ENCODE results near the gene TMEM108.

Gene TMEM108

DNA sequence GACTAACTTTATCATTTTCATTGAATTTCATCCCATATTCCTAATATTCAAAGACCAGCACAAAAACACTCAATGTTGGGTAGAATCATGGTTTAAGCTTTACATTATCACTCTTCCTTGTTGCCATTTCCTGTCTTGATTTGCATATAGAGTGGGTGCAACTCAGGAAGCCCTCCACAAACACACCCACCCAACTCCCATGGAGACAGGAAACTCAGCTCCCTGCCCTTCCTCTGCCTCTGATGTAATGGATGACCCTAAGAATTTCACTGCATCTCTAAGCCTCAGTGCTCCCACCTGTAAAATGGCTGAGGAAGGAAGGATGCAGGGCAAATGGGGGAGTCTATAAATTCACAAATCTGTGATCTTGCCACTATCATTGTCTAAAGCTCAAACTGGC, 263.5 kb downstream of the TMEM108 start:
- no peak for DNase-seq (ENCODE audit: low read depth in 2 of 3, low spot score in 1 of 3)

DNA sequence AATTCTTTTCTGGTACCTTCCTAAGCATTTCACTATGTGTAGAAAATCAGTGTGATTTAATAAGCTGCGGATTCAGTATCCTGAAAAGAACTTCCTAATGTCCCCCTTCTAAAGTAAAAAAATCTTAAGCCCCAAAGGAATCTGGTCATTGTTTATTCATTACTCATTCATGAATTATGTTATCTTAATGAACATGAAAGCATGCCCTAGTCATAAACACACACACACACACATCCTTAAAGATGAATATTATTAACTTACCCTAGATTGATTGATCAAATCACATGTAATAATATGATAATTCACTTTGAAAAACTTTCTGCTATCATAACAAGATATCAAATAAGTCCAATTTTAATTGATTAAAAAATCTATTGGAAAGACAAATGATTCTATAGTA, 265.2 kb downstream of the TMEM108 start:
- no peak for DNase-seq (ENCODE audit: low read depth in 2 of 3, low spot score in 1 of 3)

DNA sequence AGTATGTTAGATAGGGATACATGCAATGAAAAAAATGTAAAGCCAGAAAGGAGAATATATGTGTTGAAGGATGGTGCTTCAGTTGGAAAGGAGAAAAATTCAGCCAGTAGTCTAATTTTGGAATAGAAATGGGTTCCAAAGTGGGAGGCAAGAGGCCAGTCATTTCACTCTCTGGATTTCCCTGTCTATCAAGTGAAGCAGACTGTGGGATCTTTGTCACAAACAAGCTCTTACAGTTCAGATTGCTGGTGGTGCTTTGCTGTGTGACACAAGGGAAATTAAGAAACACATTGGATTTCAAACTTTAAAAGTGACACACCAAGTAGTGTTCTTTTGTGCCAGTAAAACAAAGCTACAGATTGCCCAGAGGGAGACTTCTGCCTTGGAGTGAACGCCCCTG, 279.7 kb downstream of the TMEM108 start:
- DNase-seq (ENCODE audit: low read depth in 2 of 3, low spot score in 1 of 3), result no peak

DNA sequence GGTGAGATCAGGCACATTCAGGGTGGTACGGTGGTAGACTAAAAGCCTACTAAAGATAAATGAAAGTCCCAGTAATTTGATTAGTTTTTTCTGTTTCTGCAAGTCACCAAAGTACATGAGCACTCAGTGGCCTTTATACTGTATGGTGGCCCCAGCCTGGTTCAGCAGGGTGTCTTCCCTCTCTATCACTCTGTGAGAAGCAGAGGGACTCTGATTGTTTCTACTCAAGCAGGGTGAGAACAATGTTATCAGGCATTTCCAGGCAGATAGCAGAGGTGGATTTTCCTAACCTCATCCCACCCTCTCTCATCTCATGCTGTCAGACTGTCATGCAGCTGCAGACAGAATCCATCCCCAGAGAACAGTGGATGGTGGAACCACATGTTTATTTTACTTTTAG, 290.2 kb downstream of the TMEM108 start:
- no peak for DNase-seq (ENCODE audit: low read depth in 2 of 3, low spot score in 1 of 3)

DNA sequence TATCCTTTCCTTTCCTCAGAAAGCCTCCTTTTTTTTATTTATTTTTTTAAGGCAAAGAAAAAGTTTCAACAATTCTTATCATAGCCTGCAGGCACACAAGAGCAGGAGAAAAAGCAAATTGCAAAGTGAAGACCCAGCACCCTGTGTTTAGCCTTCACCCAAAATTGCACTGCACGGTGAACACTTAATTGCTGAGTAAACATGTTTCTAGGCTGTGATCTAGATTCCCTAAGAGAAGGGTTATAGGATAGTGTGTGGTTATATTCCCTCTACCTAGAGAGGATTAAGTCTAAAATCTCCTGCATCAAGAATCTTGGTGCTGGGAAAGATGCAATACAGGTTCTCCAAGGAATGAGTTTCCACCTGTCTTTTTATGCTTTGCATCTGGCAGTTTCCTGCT, 291.4 kb downstream of the TMEM108 start:
- no peak for DNase-seq (ENCODE audit: low read depth in 2 of 3, low spot score in 1 of 3)

DNA sequence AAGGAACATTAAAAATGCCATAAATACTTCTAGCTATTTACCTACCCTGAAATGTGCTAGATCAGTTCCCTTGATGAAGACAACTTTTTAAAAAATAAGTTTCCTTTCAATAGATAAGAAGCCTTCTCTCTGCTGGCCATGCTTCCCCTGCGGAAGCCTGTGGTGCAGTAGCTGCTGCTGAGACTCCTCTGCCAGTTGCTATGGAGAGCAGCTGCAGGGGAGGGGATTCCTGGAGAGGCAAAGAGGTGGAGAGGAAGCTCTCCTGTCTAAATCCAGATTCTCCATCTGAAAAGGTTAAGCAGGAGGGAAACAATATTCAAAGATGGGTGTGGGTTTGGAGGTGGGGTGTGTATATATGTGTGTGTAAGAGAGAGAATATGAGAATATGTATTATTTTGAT, 291.9 kb downstream of the TMEM108 start:
- DNase-seq (ENCODE audit: low read depth in 2 of 3, low spot score in 1 of 3), result no peak

DNA sequence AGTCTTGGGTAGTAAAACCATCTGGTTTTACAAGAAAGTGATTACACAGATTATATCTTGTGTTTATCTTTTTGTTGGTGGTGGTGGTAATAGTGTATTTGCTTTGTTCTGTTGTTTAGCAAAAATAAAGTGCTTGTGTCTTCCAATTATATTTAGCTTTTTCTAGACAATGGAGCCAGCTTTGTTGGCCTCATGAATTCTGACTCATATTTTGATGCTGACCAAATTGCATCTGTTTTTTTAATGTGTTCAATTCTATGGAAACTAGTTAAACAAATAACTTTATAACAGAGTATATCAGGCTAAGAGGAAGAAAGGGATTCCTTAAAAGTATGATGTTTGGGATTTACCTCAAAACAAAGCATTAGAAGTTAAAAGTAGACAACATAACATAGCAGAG, 292.3 kb downstream of the TMEM108 start:
- DNase-seq (ENCODE audit: low read depth in 2 of 3, low spot score in 1 of 3), result no peak

DNA sequence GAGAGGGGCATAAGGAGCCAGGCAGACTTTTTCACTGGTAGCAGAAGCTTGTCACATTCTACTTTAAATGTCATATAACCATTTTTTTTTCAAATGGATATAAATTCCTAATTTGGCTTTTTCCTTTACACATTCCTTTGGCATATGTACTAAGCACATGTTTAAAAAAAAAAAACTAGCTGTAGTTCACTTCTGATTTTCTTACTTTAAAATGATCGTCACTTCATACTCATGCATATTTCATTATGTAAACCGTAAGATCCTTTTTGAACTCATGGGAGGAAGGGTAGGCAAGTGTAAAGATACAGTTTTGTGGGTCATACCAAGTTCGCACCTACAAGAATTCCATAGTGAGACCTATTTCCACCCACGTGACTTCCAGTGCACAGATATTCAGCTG, 316.5 kb downstream of the TMEM108 start:
- no peak for DNase-seq (ENCODE audit: low read depth in 2 of 3, low spot score in 1 of 3)

DNA sequence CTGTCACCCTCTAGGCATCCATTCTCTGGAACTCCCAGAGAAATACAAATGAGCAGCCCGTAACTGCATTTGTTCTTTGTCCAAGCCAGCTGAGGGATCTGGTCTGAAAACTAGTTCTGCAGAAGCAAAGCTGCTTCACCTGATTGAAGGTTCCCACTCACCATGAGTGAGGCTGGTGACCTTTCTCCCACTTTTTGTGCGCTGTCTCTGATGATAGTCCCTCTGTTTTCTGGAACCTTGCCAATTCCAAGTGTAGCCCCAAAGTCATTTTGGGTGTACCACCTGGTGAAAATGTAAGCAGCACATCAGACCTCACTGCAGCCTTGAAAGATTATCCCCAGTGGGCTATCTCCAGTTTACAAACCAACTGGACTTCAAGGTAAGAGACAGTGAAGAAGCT, 322.3 kb downstream of the TMEM108 start:
- DNase-seq (ENCODE audit: low read depth in 2 of 3, low spot score in 1 of 3), result no peak

DNA sequence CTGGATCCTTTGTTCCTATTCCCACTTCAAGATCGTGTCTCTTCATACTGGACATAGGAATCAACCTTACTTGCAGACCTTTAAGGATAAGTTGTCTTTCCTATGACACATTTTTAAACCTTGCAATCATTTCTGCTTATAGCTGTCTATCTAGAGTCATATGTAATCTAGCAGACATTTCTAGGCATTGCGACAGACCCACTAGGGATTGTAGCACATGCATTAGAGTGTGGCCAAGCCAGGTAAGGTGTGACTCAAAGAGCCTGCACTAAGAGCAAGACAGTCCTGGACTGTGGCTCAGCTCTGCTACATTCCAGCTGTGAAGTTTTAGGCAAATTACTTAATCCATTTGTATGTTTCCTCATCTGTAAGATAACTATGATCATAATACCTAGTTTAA, 322.8 kb downstream of the TMEM108 start:
- DNase-seq (ENCODE audit: low read depth in 2 of 3, low spot score in 1 of 3), result no peak

DNA sequence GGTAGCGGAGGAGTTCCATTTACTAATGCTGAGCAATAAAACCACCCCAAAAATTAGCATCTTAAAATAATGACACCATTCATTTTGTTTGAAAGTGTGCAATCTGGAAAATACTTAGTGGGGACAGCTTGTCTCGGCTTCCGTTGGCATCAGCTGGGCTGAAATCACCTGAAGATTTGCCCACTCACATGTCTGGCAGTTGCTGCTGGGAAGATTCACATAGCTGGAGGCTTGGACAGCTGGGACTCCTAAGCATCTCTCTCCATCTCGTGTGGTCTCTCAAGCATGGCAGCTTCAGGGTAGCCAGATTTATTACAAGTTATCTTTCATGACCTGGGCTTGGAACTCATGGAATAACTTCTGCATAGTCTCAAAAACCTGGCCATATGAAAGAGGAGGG, 323.2 kb downstream of the TMEM108 start:
- DNase-seq (ENCODE audit: low read depth in 2 of 3, low spot score in 1 of 3), result no peak

DNA sequence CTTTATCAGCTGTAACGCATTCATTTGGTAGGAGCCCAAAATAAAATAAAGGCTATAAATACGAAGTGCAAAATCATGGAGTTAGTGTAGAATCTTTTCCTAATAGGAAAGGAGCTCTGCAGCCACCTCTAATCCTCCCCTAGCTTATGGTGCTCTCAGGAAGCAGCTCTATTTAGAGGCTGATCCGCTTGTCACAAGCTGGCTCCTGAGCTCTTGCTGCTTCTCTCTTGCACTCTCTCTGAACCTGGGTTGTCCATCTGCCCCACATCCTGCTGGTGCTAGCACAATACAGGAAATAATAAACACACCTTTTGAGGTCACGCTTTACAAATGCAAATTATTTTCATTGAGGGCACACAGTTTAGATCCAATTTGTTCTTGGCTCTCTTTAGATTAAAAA, 324.3 kb downstream of the TMEM108 start:
- DNase-seq (ENCODE audit: low read depth in 2 of 3, low spot score in 1 of 3), result no peak

DNA sequence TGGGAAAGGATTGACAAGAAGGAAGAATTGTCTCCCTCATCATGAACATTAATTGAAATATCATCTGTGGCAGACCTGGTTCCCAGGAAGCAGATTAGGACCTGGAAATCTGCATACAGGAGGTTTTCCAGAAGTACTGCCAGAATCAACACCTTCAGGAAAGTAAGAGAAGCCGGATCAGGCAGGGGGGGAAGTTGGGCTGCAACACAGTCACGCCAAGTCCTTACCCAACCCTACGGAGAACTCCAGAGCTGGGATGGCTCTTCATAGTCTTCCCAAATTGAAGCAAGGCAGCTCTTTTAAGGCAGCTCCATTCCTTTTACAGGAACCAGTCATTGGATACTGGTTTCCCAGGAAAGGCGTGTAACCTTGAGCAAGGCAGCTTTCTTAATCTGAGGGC, 326.5 kb downstream of the TMEM108 start:
- no peak for DNase-seq (ENCODE audit: low read depth in 2 of 3, low spot score in 1 of 3)

DNA sequence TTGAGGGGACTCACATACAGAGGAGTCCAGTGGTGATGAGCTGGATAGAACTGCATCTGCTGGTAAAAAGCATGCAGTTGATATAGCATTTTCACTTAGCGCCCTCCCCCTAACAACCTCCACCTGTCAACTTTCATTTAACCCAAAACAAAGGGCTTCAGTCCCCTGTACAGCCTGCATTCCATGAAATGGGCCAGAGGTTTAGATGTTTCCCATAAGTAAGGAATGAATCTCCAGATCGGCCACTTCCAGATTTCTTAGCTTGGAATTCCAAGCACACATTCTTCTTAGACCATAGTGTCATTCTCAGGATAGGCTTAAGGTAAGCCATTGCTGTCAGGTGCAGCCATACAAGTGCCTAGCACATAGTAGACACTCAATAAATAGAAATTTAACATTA, 328.7 kb downstream of the TMEM108 start:
- no peak for DNase-seq (ENCODE audit: low read depth in 2 of 3, low spot score in 1 of 3)

DNA sequence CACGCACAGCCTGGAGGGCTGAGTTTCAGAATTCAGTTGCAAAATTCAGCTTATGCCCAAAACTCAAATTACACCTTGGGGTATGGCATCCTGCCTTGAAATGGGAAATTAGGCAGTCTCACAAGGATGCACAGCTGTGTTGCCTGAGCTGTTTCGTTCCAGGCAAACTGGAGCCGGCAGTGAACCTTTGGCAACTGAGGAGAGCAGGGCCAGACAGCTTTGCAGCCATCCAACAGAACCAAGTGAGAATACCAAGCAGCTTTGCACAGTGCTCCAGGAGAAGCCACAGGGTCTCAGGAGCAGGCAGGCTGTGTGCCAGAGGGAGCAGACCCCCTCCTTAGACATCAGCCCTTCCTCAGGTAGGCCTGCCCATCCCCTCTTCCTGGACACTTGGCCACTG, 329.2 kb downstream of the TMEM108 start:
- DNase-seq (ENCODE audit: low read depth in 2 of 3, low spot score in 1 of 3), result no peak

DNA sequence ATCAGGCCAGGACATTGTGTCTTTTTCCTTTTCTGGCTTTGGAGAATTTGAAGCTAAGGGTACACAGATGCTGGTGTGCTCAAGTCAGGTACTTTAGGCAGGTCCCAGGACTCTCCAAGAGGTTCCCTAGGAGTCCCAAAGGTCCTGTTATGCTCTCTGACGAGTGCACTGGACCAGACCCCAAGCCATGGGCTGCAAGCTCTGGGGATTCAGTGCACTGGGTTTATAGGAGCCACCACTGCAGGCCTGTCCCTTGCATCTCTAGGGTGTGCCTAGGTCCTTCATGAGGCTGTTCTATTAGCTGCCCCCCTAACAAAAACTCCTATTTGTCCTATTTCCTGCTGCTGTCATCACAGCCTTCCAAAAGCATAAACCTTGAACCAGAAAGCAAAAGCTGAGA, 329.8 kb downstream of the TMEM108 start:
- DNase-seq (ENCODE audit: low read depth in 2 of 3, low spot score in 1 of 3), result no peak

DNA sequence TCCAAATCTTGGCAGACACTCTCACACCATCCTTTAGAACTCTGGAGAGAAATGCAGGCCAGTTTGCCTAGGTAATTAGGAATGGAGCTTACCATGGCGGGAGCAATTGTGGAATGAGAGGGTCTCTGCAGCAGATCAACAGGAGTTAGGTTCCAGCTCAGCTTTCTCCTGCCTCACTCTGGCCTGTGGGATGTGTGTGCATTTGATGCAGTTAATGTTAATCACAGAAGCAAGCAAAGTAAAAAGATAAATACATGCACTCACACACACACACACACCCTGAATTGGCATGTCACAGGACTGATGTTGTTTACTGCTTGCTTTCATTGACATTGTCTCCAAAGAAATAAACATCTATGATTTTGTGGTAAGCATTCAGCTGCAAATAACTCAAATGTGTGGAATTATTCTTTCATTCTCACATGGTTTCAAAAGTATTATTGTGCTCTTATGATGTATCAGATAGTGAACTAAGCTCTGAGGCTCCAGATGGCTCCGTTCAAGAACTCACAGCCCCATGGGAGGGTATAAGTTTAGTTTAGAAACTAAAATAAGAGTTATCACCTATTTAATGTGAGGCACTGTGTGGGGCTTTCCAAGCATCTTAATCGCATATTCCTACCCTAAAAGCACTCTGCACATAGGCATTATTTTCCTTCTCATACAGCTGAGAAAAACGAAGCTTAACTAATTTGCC, 330.3 kb downstream of the TMEM108 start:
- no peak for DNase-seq (ENCODE audit: low read depth in 2 of 3, low spot score in 1 of 3)

DNA sequence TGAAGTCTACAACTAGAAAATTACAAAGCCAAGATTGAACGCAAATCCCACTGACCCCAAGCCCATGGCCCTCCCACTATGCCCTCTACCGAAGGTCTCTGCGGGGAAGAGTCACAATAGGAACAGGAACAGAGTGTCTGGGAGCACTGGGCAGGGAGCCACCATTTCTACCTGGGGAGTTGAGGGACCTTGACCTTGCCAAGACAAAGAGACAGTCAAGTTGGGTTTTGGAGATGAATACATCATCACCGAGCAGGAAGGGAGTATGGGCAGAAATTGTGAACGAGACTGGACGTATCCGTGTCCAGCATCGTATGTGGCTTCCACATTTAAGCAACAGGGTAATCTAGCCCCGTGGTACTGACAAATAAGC, 330.9 kb downstream of the TMEM108 start:
- DNase-seq (ENCODE audit: low read depth in 2 of 3, low spot score in 1 of 3), result no peak

DNA sequence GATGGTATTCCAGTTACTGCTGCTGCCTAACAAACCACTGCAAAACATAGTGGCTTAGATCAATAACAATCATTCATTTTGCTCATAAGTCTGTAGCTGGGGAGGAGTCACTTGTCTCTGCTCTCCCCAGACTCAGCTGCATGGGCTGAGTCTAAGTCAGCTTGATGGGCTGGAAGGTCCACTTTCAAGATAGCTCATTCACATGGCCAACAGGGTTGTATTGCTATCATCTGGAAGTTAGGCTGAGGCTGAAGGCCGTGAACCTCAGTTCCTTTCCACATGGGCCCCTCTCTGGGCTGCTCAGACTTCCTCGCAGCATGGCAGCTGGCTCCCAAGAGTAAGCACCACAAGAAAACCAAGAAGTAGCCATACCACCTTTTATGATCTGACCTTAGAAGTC, 333.0 kb downstream of the TMEM108 start:
- no peak for DNase-seq (ENCODE audit: low read depth in 2 of 3, low spot score in 1 of 3)

DNA sequence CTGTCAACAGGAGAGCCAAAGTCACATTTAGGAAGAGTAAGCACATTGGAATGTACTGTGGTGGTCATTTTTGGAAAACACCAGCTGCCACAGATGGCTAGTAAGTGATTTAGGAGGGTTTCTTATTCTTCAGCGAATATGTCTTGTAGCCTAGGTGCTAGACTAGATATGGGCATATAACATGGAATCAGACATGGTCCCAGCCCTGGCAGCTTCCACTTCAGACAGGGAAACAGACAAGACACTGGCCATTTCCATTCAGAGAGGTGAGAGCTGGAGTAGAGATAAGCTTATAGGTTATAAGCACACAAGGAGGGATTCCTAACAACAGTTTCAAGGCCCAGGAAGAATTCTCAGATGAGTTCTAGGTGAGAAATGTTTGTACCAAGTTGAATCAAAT, 333.5 kb downstream of the TMEM108 start:
- DNase-seq (ENCODE audit: low read depth in 2 of 3, low spot score in 1 of 3), result no peak

DNA sequence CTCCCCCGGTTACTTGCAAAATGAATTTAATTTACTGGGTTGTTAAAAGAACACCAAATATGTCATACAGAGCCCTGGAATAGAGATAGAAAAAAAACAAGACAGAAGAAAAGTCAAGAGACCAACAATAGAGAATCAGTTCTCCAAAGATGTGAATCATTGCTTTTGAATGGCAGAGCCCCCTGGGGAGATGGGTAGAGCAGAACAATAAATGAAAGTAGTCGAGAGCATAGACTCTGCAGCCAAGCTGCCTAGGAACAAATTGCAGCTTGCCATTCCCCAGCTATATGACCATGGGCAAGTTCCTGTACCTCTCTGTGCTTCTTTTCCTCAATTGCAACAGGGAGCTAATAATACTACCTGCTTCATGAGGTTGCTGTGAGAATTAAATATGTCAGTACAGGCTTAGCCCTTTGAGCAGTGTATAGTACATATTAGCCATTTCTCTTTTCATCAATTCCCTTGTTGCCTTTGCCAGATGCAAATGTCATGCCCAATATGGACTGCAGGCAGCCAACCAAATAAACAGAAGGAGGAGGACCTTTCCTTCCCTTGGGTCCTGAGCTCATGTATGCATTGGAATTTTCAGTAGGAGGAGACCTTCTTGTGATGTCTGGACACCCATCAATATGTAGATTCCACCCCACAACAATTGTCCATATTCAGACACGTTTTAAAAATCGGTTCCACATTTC, 336.7 kb downstream of the TMEM108 start:
- no peak for DNase-seq (ENCODE audit: low read depth in 2 of 3, low spot score in 1 of 3)

DNA sequence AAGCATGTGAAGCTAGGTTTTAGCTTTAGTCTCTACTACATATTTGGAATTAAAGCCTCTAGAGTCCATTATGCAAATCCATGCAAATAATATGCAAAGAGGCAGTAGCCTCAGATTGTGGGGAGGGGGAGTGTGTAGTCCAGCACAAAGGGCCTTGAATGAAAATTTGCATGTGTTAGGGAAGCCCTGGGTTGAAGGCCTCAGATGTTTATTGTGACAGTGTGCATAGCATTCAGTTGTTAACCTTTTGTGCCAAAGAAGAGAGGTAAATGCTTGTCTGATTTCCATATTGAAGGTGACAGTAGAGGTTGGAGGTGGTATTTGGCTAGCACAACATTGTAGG, 337.2 kb downstream of the TMEM108 start:
- no peak for DNase-seq (ENCODE audit: low read depth in 2 of 3, low spot score in 1 of 3)

DNA sequence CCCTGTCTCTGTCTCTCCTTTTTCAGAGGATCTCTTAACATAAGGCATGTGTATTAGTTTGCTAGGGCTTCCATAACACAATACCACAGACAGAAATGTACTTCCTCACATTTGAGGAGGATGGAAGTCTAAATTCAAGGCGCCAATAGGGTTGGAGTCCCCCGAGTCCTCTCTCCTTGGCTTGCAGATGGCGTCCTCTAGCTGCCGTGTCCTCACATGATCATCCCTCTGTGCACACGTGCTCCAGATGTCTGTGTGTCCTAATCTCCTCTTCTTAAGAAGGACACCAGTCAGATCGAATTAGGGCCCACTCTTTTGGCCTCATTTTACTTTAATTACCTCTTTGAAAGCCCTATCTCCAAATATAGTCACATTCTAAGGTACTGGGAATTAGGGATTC, 338.6 kb downstream of the TMEM108 start:
- DNase-seq (ENCODE audit: low read depth in 2 of 3, low spot score in 1 of 3), result no peak

Data from stimulated activated CD4-positive, alpha-beta T cell treated with anti-CD3 and anti-CD28 coated beads, Interleukin-12 subunit alpha, Interleukin-12 subunit beta, amount 100 ng/mL, for 48 hours (primary cell).